ENCODE data around the gene PCCA.

- TF ChIP-seq CTCF (IDR thresholded peaks at IDR 0.05) (no peak), POLR2AphosphoS5 (IDR thresholded peaks at IDR 0.05) (no peak)
These were observed 414.7 kb downstream of the PCCA start for GRCh38 chr13:100503622-100504021.
